H1 (cell line): ENCODE measurements around the gene SIK3. TPM values are rescaled to one million over a fixed set of nuclear protein-coding genes. Genes with fewer than 3 reads are reported as not detected.

ENCODE experiments used
- CTCF ChIA-PET: fragments of 300-600 bp; sonication (Branson Sonifier 250); formaldehyde crosslinking; loops from one replicate; lab custom pipeline; 2021; ENCODE audit not compliant: partially characterized antibody; lab: Charles Lee
- POLR2A ChIA-PET: fragments of 300-600 bp; sonication (Branson Sonifier 250); formaldehyde crosslinking; loops from one replicate; lab custom pipeline; 2021; ENCODE audit warnings: inconsistent platforms; ENCODE audit not compliant: partially characterized antibody; lab: Charles Lee
- DNase-seq, 2 experiments: peaks; one replicate each; pipeline versions ENCODE4 v3.0.0 to v3.0.0-alpha.2; 2010 to 2022; ENCODE audit warnings: low spot score in 2 of 2, low read depth in 1 of 2, mixed read lengths in 1 of 2
- FAIRE-seq: peaks from 2 replicates; lab custom pipeline; 2011; peaks lifted over from hg19 to GRCh38; lab: Jason Lieb, UNC
- H2AFZ ChIP-seq: 2 replicates; pipeline ENCODE4 v1.8.1; 2012; ENCODE audit warnings: low read length, inconsistent platforms
- H2AK5ac ChIP-seq: 2 replicates; pipeline ENCODE4 v1.6.1; 2013; ENCODE audit warnings: low read depth, low read length
- H2BK120ac ChIP-seq: replicated peaks from 2 replicates; pipeline ENCODE3; 2013; ENCODE audit warnings: low read depth, low read length, inconsistent platforms
- H2BK12ac ChIP-seq: 2 replicates; pipeline ENCODE4 v1.6.1; 2013; ENCODE audit warnings: low read depth, low read length
- H2BK15ac ChIP-seq: 2 replicates; pipeline ENCODE4 v1.6.1; 2013; ENCODE audit warnings: low read length
- H2BK20ac ChIP-seq: 2 replicates; pipeline ENCODE4 v1.6.1; 2013; ENCODE audit warnings: low read length
- H2BK5ac ChIP-seq: 2 replicates; pipeline ENCODE4 v1.6.1; 2013; ENCODE audit warnings: low read depth, low read length
- H3K14ac ChIP-seq: 2 replicates; pipeline ENCODE4 v1.6.1; 2013; ENCODE audit warnings: inconsistent platforms; ENCODE audit not compliant: insufficient read length
- H3K18ac ChIP-seq: 2 replicates; pipeline ENCODE4 v1.6.1; 2013; ENCODE audit warnings: low read length; ENCODE audit errors: extremely low read depth
- H3K23ac ChIP-seq: 2 replicates; pipeline ENCODE4 v1.6.1; 2013; ENCODE audit warnings: inconsistent platforms; ENCODE audit not compliant: insufficient read length
- H3K23me2 ChIP-seq: 2 replicates; pipeline ENCODE4 v1.6.1; 2013; ENCODE audit warnings: low read depth, low read length
- H3K27ac ChIP-seq: 2 replicates; pipeline ENCODE4 v1.6.1; 2011; ENCODE audit warnings: low read depth, low read length, inconsistent platforms
- H3K27me3 ChIP-seq, 4 experiments: replicated peaks in 1 of 4; 1 replicate in 1 of 4; 2 replicates in 3 of 4; pipeline versions ENCODE4 v1.6.1 to v1.8.1; 2011 to 2013; ENCODE audit warnings: low read length in 3 of 4, mild to moderate bottlenecking in 3 of 4, inconsistent platforms in 2 of 4, mixed read lengths in 2 of 4, moderate library complexity in 1 of 4; ENCODE audit not compliant: control insufficient read depth in 3 of 4, insufficient read depth in 3 of 4; ENCODE audit errors: extremely low read depth in 1 of 4
- H3K36me3 ChIP-seq, 4 experiments: 2 replicates each; pipeline versions ENCODE4 v1.6.1 to v1.8.1; 2011 to 2013; ENCODE audit warnings: mild to moderate bottlenecking in 4 of 4, low read length in 3 of 4, moderate library complexity in 2 of 4, control low read depth in 1 of 4, inconsistent platforms in 1 of 4; ENCODE audit not compliant: insufficient read depth in 4 of 4, control insufficient read depth in 2 of 4
- H3K4ac ChIP-seq: replicated peaks from 2 replicates; pipeline ENCODE3; 2013; ENCODE audit warnings: low read length, low read depth, mixed read lengths, inconsistent platforms; ENCODE audit not compliant: insufficient read length
- H3K4me1 ChIP-seq, 4 experiments: replicated peaks in 1 of 4; 1 replicate in 1 of 4; 2 replicates in 3 of 4; pipeline versions ENCODE4 v1.6.1 to v1.8.1; 2011 to 2013; ENCODE audit warnings: low read length in 3 of 4, inconsistent platforms in 2 of 4, mixed read lengths in 1 of 4; ENCODE audit not compliant: insufficient read depth in 4 of 4, control insufficient read depth in 3 of 4
- H3K4me2 ChIP-seq, 2 experiments: 2 replicates each; pipeline versions ENCODE4 v1.6.1 to v1.8.1; 2011 to 2013; ENCODE audit warnings: low read depth in 2 of 2, low read length in 2 of 2, control low read depth in 1 of 2, inconsistent platforms in 1 of 2, mild to moderate bottlenecking in 1 of 2; ENCODE audit not compliant: insufficient read depth in 1 of 2
- H3K4me3 ChIP-seq, 4 experiments: fragments of 200-600, 300-600 bp in 1 of 4; sonication (generic), shearing (Covaris generic), sonication (Bioruptor Twin) in 1 of 4; 2 replicates each; pipeline versions ENCODE4 v1.5.1 to v1.8.1; 2011 to 2016; ENCODE audit warnings: low read length in 4 of 4, low read depth in 3 of 4, control low read depth in 2 of 4, inconsistent platforms in 2 of 4, mild to moderate bottlenecking in 2 of 4, mixed read lengths in 1 of 4, moderate library complexity in 1 of 4; ENCODE audit not compliant: insufficient read depth in 2 of 4; ENCODE audit errors: extremely low read depth in 1 of 4
- H3K56ac ChIP-seq: replicated peaks from 2 replicates; pipeline ENCODE3; 2013; ENCODE audit warnings: low read depth, mild to moderate bottlenecking, mixed read lengths, low read length, inconsistent platforms; ENCODE audit not compliant: insufficient read length
- H3K79me1 ChIP-seq: 2 replicates; pipeline ENCODE4 v1.6.1; 2013; ENCODE audit warnings: low read depth, low read length, control low read depth
- H3K79me2 ChIP-seq, 2 experiments: 2 replicates each; pipeline versions ENCODE4 v1.6.1 to v1.8.1; 2012 to 2013; ENCODE audit warnings: low read length in 2 of 2, mild to moderate bottlenecking in 2 of 2, inconsistent platforms in 1 of 2; ENCODE audit not compliant: insufficient read depth in 2 of 2, control insufficient read depth in 1 of 2
- H3K9ac ChIP-seq, 4 experiments: replicated peaks in 1 of 4; 1 replicate in 1 of 4; 2 replicates in 3 of 4; pipeline versions ENCODE4 v1.6.1 to v1.8.1; 2011 to 2013; ENCODE audit warnings: low read depth in 3 of 4, low read length in 3 of 4, control low read depth in 2 of 4, mild to moderate bottlenecking in 2 of 4, moderate library complexity in 2 of 4, inconsistent platforms in 1 of 4; ENCODE audit errors: extremely low read depth in 1 of 4
- H3K9me3 ChIP-seq, 2 experiments: 2 replicates each; pipeline versions ENCODE4 v1.6.1 to v1.8.1; 2012 to 2013; ENCODE audit warnings: mild to moderate bottlenecking in 2 of 2, moderate library complexity in 2 of 2, control low read depth in 1 of 2, inconsistent platforms in 1 of 2, low read depth in 1 of 2, low read length in 1 of 2, mixed read lengths in 1 of 2; ENCODE audit not compliant: insufficient read depth in 2 of 2
- H4K20me1 ChIP-seq, 2 experiments: replicated peaks in 1 of 2; 2 replicates each; pipeline versions ENCODE3 to v1.8.1; 2011 to 2013; ENCODE audit warnings: inconsistent platforms in 2 of 2, low read length in 2 of 2, mild to moderate bottlenecking in 1 of 2; ENCODE audit not compliant: insufficient read depth in 2 of 2, control insufficient read depth in 1 of 2
- H4K5ac ChIP-seq: 2 replicates; pipeline ENCODE4 v1.6.1; 2013; ENCODE audit warnings: low read length, low read depth, mixed read lengths, inconsistent platforms; ENCODE audit not compliant: insufficient read length
- H4K8ac ChIP-seq: 2 replicates; pipeline ENCODE4 v1.8.0; 2013; ENCODE audit warnings: mild to moderate bottlenecking, moderate library complexity, low read length, inconsistent platforms; ENCODE audit not compliant: insufficient read depth; ENCODE audit errors: extremely low read depth
- H4K91ac ChIP-seq: replicated peaks from 2 replicates; pipeline ENCODE3; 2013; ENCODE audit warnings: low read length, mixed read lengths, inconsistent platforms; ENCODE audit not compliant: insufficient read length
- CBX8 ChIP-seq: fragments of 300-800, 300-1000 bp; sonication (generic); IDR thresholded peaks from 2 replicates; pipeline ENCODE4 v1.7.1; 2016; ENCODE audit warnings: low read depth, low read length, borderline replicate concordance
- SAP30 ChIP-seq: fragments of 300-600 bp; sonication (generic); IDR thresholded peaks from 2 replicates; pipeline ENCODE4 v1.7.1; 2012; ENCODE audit warnings: low read length, moderate library complexity, mild to moderate bottlenecking, inconsistent platforms; ENCODE audit not compliant: insufficient read depth, insufficient replicate concordance
- WGBS, 2 experiments: shearing (Covaris generic) in 1 of 2; methylation state at CpG; one replicate each; pipeline versions ENCODE4 v1.1.6 to v1.1.7; 2013 to 2015; ENCODE audit warnings: low lambda C conversion rate in 2 of 2, mixed read lengths in 2 of 2, inconsistent platforms in 1 of 2, low coverage in 1 of 2, missing lambda C conversion rate in 1 of 2; ENCODE audit not compliant: insufficient replicate concordance in 2 of 2, insufficient coverage in 1 of 2, insufficient read length in 1 of 2; ENCODE audit errors: extremely low coverage in 1 of 2, missing lambda C conversion rate in 1 of 2; 5-methylcytosine and 5-hydroxymethylcytosine counted together
- polyA plus RNA-seq, 7 experiments: library from polyadenylated mRNA; depleted of rRNA in 3 of 7; stranded (reverse) in 5 of 7; unstranded in 2 of 7; fragments of >200 nt in 5 of 7; fragments of 200-250 nt in 2 of 7; gene quantifications; 1 replicate in 5 of 7; 2 replicates in 1 of 7; 4 replicates in 1 of 7; pipeline versions ENCODE4 v1.2.1 to v1.2.3, GENCODE V29; 2011 to 2013; ENCODE audit warnings: missing spikeins in 2 of 7, mixed read lengths in 2 of 7
- total RNA-seq: library from RNA; stranded (reverse); fragmentation: NEBNext Ultra II Directional; extraction: Animal tissue kit (Norgen Biotek cat#: 25700); gene quantifications from 2 replicates; pipeline ENCODE4 v1.2.1, GENCODE V29; 2021
- TF ChIP-seq, protein P1 (sequence below): IDR thresholded peaks from 2 replicates; pipeline ENCODE4 v1.6.1; 2011; ENCODE audit warnings: low read depth, mild to moderate bottlenecking, low read length; ENCODE audit not compliant: insufficient read depth

Gene SIK3
- total and polyA plus RNA-seq, 2 of the 8 experiments (the other 6 are each of a cell fraction or from before 2014, with no cell fraction given): 19.9 to 32.1 TPM

DNA sequence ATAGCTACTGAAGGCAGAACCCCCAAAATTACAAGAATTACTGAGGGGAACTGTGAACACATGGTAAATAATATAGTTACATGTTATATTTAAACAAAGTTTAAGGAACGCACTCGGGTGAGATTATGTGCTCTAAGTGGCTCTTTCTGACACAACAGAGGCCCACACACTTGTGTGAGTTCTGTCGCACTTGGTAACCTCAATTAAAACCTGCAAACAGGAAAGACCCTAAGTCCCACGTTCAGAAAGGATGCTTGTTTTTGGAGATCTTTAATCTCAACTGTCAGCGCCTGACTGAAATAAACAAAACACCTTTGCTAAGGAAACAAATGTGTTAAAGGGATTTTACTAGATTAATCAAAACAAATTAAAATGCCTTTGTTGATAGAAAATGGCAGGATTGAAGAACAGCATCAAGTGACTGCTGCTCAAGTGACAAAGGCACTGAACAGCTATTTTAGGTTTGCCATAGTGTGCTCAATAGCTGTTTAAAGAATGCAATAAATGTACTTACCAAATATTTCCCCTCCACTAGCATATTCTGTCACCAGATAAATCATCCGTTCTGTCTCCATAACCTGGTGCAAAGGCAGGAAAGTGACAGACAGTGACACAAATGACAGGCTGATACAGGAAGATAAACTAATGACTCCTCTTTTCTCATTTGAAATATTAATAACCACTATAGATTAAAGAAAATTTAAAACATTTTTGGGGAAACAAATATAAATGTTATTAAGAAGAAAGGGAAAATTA lies 144.5 kb downstream of the SIK3 start:
- Histone ChIP-seq H3K9me3 (no peaks in the 10 kb centered on the region), H3K27ac (no peak overlapping the region), H2BK15ac (no peak overlapping the region), H4K91ac (no peak overlapping the region), H3K4me3 (no peak overlapping the region), H2BK12ac (no peak overlapping the region), H3K4ac (no peak overlapping the region), H4K20me1 (peaks cover 0 to 4% of the 10 kb centered on the region in 2 experiments), H3K36me3 (peaks cover 0 to 3% (median 1%) of the 10 kb centered on the region in 4 experiments; a peak in 3 of 8 replicates), H2BK20ac (no peak overlapping the region), H2BK5ac (no peak overlapping the region), H3K9ac (no peak overlapping the region), H3K79me2 (peaks cover 0 to 8% of the 10 kb centered on the region in 2 experiments; a peak in 1 of 4 replicates), H3K56ac (no peak overlapping the region), H3K4me1 (peaks cover 0 to 4% (median 3%) of the 10 kb centered on the region in 4 experiments; a peak in 6 of 7 replicates), H3K23me2 (no peaks in the 10 kb centered on the region), H2AK5ac (no peak overlapping the region), H4K5ac (no peak overlapping the region), H2AFZ (no peak overlapping the region), H3K23ac (no peak overlapping the region), H2BK120ac (no peak overlapping the region), H3K27me3 (no peaks in the 10 kb centered on the region), H3K14ac (no peak overlapping the region), H3K4me2 (no peak overlapping the region), H3K79me1 (no peaks in the 10 kb centered on the region), H4K8ac (no peak overlapping the region), H3K18ac (no peak overlapping the region)
- CTCF ChIA-PET: interaction anchor here (0.6 kb wide), 1 partner anchor 9 kb away, joined by 3 read pairs; no protein-coding TSS in a partner anchor
- 86% methylated on average over 6 of the region's 6 CpGs; no CpG with 5 or more reads in 1 of the 2 experiments for WGBS, 2 experiments
- POLR2A ChIA-PET: no interaction called here
- no peak for DNase-seq
- no peak for FAIRE-seq
- TF ChIP-seq SAP30 (no peak), CBX8 (no peak)
- TF ChIP-seq, protein P1, sequence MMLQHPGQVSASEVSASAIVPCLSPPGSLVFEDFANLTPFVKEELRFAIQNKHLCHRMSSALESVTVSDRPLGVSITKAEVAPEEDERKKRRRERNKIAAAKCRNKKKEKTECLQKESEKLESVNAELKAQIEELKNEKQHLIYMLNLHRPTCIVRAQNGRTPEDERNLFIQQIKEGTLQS: no peak
